ENCODE results near the gene TBC1D19. TPM values are rescaled to one million over a fixed set of nuclear protein-coding genes. Genes with fewer than 3 reads are reported as not detected.
"Not testable (repeated sequence)": the region's sequence is repeated elsewhere in the genome, so short reads cannot be mapped to it uniquely, and the experiment has no call there.

Gene TBC1D19
- total RNA-seq, 1 experiment from 2014 or later, result 31.0 TPM

GRCh38 chr4:26601204-26601603, 17.3 kb downstream of the TBC1D19 start:
- DNase-seq (ENCODE audit: low read depth), result no peak

- DNase-seq (ENCODE audit: low read depth), result no peak
Measured at GRCh38 chr4:26607776-26608175, 23.9 kb downstream of the TBC1D19 start.

GRCh38 chr4:26609391-26609790, 25.5 kb downstream of the TBC1D19 start:
- DNase-seq (ENCODE audit: low read depth), result no peak

- DNase-seq (ENCODE audit: low read depth), result no peak
Measured at GRCh38 chr4:26609868-26610267, 26.0 kb downstream of the TBC1D19 start.

GRCh38 chr4:26611372-26611771, 27.5 kb downstream of the TBC1D19 start:
- DNase-seq (ENCODE audit: low read depth), result no peak

- no peak for DNase-seq (ENCODE audit: low read depth)
Measured at GRCh38 chr4:26611885-26612284, 28.0 kb downstream of the TBC1D19 start.

GRCh38 chr4:26613237-26613636, 29.4 kb downstream of the TBC1D19 start:
- no peak for DNase-seq (ENCODE audit: low read depth)

GRCh38 chr4:26613735-26614134, 29.9 kb downstream of the TBC1D19 start:
- no peak for DNase-seq (ENCODE audit: low read depth)

GRCh38 chr4:26619784-26620183, 35.9 kb downstream of the TBC1D19 start:
- no peak for DNase-seq (ENCODE audit: low read depth)

GRCh38 chr4:26621366-26621765, 37.5 kb downstream of the TBC1D19 start:
- no peak for DNase-seq (ENCODE audit: low read depth)

- no peak for DNase-seq (ENCODE audit: low read depth)
Measured at GRCh38 chr4:26622913-26623312, 39.0 kb downstream of the TBC1D19 start.

GRCh38 chr4:26626658-26627057, 42.8 kb downstream of the TBC1D19 start:
- DNase-seq (ENCODE audit: low read depth), result not testable (repeated sequence)

- DNase-seq (ENCODE audit: low read depth), result peak; percentile 27
Measured at GRCh38 chr4:26632916-26633315, 49.0 kb downstream of the TBC1D19 start.

- DNase-seq (ENCODE audit: low read depth), result no peak
Measured at GRCh38 chr4:26634237-26634636, 50.4 kb downstream of the TBC1D19 start.

- no peak for DNase-seq (ENCODE audit: low read depth)
Measured at GRCh38 chr4:26636458-26636857, 52.6 kb downstream of the TBC1D19 start.

GRCh38 chr4:26640639-26641038, 56.8 kb downstream of the TBC1D19 start:
- DNase-seq (ENCODE audit: low read depth), result not testable (repeated sequence)

GRCh38 chr4:26647523-26648224, 63.8 kb downstream of the TBC1D19 start:
- DNase-seq (ENCODE audit: low read depth), result no peak

- no peak for DNase-seq (ENCODE audit: low read depth)
Measured at GRCh38 chr4:26648260-26648659, 64.4 kb downstream of the TBC1D19 start.

GRCh38 chr4:26660261-26660660, 76.4 kb downstream of the TBC1D19 start:
- DNase-seq (ENCODE audit: low read depth), result no peak

- DNase-seq (ENCODE audit: low read depth), result no peak
Measured at GRCh38 chr4:26663888-26664287, 80.0 kb downstream of the TBC1D19 start.

- DNase-seq (ENCODE audit: low read depth), result no peak
Measured at GRCh38 chr4:26670903-26671537, 87.1 kb downstream of the TBC1D19 start.

GRCh38 chr4:26679040-26679695, 95.3 kb downstream of the TBC1D19 start:
- DNase-seq (ENCODE audit: low read depth), result not testable (repeated sequence)

- DNase-seq (ENCODE audit: low read depth), result no peak
Measured at GRCh38 chr4:26682436-26682835, 98.6 kb downstream of the TBC1D19 start.
